GM19193 (cell line): ENCODE results near the gene RWDD4.

Experiments used
- POLR2A ChIP-seq: IDR thresholded peaks from 4 replicates; pipeline ENCODE4 v1.6.1; 2011; ENCODE audit not compliant: insufficient read depth, insufficient read length; ENCODE audit errors: extremely low read depth

The RWDD4 gene

DNA sequence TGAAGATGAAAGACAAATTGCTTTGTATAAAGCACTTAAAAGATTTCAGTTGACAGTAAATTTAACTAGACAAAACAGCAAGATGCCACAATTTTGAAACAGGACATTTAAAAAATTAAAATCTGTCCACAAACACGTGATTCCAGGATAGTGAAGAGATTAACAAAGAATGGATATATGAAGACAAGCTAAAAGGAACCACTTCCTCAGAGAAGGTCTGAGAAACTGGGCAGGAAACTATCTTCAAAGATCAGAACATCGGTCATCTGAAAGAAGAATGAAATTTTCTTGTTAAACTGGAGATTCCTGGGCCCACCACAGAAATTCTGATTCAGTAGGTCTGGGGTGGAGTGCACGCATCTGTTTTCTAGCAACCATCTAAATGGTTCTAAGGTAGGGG is 1.4 kb downstream of the RWDD4 start:
- TF ChIP-seq POLR2A = no peak

DNA sequence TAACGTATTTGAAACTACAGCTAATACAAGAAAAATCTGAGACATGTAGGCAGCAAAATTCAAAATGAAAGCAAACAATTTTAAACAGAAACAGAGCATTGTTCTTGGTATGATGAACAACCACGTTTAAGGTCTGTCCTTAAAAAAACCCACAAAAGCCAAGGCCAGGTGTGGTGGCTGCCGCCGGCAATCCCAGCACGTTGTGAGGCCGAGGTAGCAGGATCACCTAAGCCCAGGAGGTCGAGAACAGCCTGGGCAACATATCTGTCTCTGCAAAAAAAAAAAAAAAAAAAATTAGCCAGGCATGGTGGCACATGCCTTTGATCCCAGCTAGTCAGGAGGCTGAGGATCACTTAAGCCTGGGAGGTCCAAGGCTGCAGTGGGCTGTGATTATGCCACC is 13.7 kb downstream of the RWDD4 start:
- no peak for TF ChIP-seq POLR2A

GRCh38 chr4:183639291-183639690 is 19.7 kb downstream of the RWDD4 start:
- TF ChIP-seq POLR2A = no peak

DNA sequence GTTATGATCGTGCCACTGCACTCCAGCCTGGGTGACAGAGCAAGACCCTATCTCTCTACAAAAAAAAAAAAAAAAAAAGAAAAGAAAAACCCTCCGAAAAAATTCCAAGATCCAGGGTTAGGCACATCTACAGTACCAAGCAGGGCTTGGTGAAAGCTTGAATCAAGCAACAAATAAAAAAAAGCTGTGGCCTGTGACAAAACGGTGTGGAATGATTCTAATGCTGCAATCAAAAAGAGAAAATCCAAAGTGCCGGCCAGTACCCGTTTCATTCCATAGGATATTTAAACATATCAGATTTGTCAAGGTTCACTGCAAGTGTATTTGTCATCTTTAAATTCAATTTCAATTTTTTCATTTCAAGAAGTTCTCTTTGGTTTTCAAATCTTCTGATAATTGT is 20.5 kb downstream of the RWDD4 start:
- TF ChIP-seq POLR2A = no peak

DNA sequence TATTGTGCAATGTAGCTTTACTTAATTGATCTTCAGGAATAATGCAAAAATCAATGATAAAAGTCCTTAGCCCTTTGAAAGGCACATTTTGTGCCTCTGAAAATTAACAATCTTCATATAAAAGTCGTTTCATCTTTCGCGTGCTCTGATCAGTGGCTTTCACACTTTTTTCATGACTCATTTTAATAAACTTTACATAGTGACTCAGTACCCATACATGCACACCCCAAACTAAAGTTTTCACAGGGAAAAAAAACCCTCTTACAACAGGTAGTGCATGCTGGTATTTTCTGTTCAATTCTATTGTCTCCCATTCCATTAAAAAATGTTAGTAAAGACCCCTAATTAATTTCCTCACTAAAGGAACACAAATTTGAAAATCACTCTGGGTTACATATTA is 21.5 kb downstream of the RWDD4 start:
- no peak for TF ChIP-seq POLR2A

GRCh38 chr4:183636923-183637322 is 22.1 kb downstream of the RWDD4 start:
- no peak for TF ChIP-seq POLR2A

- no peak for TF ChIP-seq POLR2A
Observed at GRCh38 chr4:183636503-183636902, 22.5 kb downstream of the RWDD4 start.

- no peak for TF ChIP-seq POLR2A
Observed at GRCh38 chr4:183635741-183636140, 23.2 kb downstream of the RWDD4 start.

GRCh38 chr4:183635321-183635720 is 23.7 kb downstream of the RWDD4 start:
- TF ChIP-seq POLR2A = no peak

DNA sequence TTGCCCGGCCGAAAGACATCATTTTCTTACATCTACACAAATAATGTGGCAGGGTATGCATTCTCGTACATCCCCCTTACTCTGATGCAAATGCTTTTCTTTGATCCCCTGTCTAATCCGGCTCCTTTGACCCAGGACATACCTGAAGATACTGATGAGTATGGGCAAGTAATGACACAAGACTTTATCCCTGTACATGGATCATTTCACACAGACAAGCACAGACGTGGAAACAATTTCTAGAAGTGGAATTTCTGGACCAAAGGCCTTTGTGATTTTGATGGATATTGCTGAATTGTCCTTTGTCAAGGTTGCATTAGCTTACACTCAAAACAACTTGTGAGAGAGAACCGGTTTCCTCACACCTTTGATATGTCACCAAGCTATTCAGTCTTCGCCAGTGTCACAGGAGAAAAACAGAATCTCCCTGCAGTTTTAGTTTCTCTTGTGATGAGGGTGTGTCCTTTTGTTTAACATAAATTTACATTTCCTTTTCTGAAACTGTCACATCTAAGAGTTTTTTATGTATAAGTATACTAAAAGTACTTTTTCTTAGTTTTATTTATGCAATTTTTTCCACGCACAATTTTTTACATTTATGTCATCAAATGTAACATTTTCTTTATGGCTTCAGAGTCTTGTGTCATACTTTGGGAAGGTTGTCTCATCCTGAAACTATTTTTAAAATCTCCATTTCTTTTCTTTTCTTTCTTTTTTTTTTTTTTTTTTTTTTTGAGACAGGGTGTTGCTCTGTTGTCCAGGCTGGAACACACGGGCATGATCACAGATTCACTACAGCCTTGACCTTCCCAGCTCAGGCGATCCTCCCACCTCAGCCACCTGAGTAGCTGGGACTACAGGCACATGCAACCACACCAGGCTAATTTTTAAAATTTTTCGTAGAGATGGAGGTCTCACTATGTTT is 25.2 kb downstream of the RWDD4 start:
- no peak for TF ChIP-seq POLR2A

DNA sequence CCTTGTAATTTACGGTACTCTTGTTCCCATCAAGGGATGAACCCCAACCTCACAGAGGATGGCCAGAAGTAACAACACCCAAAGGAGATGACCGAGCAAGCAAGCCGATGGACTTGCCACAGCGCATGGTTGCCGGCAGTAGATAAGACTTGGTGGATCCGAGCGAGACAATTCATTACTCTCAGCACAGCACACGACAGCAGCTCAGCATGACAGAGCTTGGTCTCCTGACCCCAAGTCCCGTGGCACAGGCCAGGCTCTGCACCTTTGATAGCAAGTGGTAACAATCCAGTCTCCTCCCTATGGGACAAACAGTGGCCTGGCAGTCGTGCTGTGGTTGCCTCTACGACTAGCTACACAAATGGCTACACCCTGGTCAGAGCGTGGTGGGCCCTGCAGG is 26.3 kb downstream of the RWDD4 start:
- no peak for TF ChIP-seq POLR2A

DNA sequence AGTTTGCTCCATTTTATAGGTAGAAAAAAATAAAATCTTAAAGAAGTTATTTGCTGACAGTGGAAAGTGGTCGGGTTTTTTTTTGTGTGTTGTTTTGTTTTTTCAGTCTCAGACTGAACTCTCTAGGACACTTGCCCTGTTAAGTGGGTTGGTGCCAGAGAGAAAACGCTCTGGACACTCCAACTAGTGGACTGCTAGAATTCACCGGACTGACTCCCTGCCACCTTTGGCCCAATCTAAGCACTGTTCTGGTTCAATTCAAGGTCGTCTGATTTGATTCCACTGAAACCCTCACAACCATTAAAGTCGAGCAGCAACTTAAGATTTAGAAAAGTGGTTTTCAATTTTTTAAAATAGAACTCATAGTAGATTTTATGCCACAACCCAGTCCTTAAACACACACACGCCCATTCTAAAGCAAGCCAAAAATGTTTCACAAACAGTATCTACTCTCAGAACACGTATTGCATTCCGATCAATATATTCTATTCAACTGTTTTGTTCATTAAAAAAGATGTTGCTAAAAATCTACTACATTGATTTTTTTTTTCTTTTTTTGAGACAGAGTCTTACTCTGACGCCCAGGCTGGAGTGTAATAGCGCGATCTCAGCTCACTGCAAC is 27.3 kb downstream of the RWDD4 start:
- TF ChIP-seq POLR2A = no peak

DNA sequence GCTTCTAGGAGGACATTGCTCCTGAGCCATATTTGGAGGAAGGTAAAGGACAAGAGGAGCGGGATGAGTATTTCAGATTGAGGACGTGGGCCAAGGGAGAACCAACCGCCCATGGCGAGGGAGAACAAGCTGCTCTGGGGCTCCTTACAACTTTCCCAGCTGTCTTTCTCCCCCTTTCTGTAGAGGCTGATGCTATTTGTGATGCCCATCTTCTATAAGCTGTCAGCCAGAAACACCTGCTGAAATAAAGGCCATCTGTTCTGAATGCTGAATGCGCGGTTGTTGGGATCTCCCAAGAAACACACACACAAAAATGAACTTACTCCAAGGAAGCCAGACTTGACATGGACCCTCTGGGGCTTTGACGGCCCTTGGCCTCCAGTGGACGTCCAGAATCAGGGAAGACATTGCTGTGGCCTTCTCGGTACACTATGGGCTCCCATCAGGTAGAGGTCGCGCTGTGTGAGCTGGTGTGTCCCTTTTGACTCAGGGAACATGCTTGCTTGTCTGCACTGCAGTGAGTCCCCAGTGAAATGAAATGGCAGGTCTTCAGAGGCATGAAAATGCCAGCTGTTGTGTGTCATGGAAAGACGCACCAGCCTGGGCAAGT is 30.9 kb downstream of the RWDD4 start:
- no peak for TF ChIP-seq POLR2A

GRCh38 chr4:183626168-183626567 is 32.8 kb downstream of the RWDD4 start:
- TF ChIP-seq POLR2A = no peak

DNA sequence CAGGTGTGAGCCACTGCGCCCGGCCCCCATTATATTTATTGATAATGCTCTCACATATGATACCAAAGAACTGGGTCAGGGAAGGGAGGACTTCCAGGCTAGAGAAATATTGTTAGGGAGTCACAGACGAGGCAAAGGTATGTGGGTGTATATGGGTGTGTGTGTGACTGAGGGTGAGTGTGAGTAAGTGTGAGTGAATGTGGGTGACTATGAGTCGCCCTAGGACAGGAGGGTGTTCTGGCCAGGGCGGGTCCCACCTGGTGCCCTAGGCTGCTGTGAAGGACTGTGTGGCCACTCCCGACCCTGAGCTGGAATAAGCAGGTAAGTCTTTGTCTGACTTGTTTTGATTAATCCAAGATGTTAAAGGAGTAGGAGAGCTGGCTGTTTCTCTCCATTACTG is 34.4 kb downstream of the RWDD4 start:
- TF ChIP-seq POLR2A = no peak

GRCh38 chr4:183621875-183622274 is 37.1 kb downstream of the RWDD4 start:
- no peak for TF ChIP-seq POLR2A
